ENCODE measurements around the gene LRRK1. TPM values are rescaled to one million over a fixed set of nuclear protein-coding genes. Genes with fewer than 3 reads are reported as not detected.

LRRK1 gene
- polyA plus RNA-seq, 1 of the 3 experiments (the other 2 are of a cell fraction), result 6.9 TPM

DNA sequence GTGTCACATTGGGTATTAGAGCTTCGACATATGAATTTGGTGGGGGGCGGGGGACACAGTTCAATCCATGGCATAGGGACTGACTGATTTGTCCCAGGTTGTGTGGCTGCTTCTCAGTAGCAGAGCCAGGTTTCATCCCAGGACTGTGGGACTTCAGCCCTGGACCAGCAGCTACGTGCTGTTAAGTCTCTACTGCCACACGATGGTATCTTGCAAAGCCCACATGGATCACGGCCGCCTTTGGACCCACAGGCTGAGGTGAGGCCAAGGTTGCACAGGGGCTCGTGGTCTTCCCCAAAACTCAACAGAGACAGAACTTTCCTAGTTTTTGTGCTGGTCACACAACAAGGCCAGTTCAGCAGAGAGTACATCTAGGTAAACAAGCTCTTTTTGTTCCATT lies 97.4 kb downstream of the LRRK1 start:
- no peaks in the 10 kb centered on the region for H3K27me3 ChIP-seq (ENCODE audit: insufficient read depth)
- POLR2A ChIA-PET, result no interaction called here
- no peaks in the 10 kb centered on the region for H3K9me3 ChIP-seq
- CTCF ChIA-PET, result interaction anchor here (0.7 to 2.4 kb wide), 14 partner anchors 8 to 625 kb away, joined by 3 to 87 read pairs (median 5); partner anchors contain the start of gene CHSY1
- no peaks in the 10 kb centered on the region for H3F3A ChIP-seq (replicated peaks; ENCODE audit: insufficient read depth)
- no peaks in the 10 kb centered on the region for H3K9me2 ChIP-seq
- H3K4me3 ChIP-seq (ENCODE audit: low read depth in 2 of 2, low read length in 1 of 2), result no peak overlapping the region
- no peak overlapping the region for H3K9ac ChIP-seq
- H3K4me1 ChIP-seq (ENCODE audit: control insufficient read depth in 1 of 2, insufficient read depth in 2 of 2, low read depth in 1 of 2, low read length in 1 of 2), result peaks cover 0 to 7% of the 10 kb centered on the region in 2 experiments; a peak in 1 of 4 replicates
- 86% methylated on average over 7 of the region's 7 CpGs for WGBS (ENCODE audit: low lambda C conversion rate)
- peaks cover 5 to 8% of the 10 kb centered on the region in 2 experiments for H3K36me3 ChIP-seq (replicated peaks in 1 of 2; ENCODE audit: control insufficient read depth in 1 of 2, insufficient read depth in 2 of 2, low read length in 1 of 2)
- H4K20me1 ChIP-seq (ENCODE audit: insufficient read depth), result no peaks in the 10 kb centered on the region
- no peak for DNase-seq
- no peak overlapping the region for H3K4me2 ChIP-seq
- H3K79me2 ChIP-seq (ENCODE audit: insufficient read depth), result no peaks in the 10 kb centered on the region
- no peak overlapping the region for H3K27ac ChIP-seq (ENCODE audit: low read depth in 2 of 2, low read length in 1 of 2)
- H2AFZ ChIP-seq (ENCODE audit: low read depth), result no peak overlapping the region
- TF ChIP-seq FOXJ3 (CRISPR knock-in tag; IDR thresholded peaks at IDR 0.05) (no peak), JUND (IDR thresholded peaks at IDR 0.05) (no peak), NRF1 (IDR thresholded peaks at IDR 0.05; ENCODE audit: low read depth, low read length) (no peak), SMC3 (IDR thresholded peaks at IDR 0.05; ENCODE audit: low read depth, low read length) (no peak), NFIC (IDR thresholded peaks at IDR 0.05; ENCODE audit: borderline replicate concordance) (no peak), FOXM1 (IDR thresholded peaks at IDR 0.05; ENCODE audit: low read depth) (no peak), CHD2 (IDR thresholded peaks at IDR 0.05; ENCODE audit: low read length, partially characterized antibody) (no peak), GABPA (IDR thresholded peaks at IDR 0.05; ENCODE audit: low read depth) (no peak), CTCF (IDR thresholded peaks at IDR 0.05) (no peak), RXRA (IDR thresholded peaks at IDR 0.05; ENCODE audit: borderline replicate concordance, low read depth) (no peak), ELF1 (IDR thresholded peaks at IDR 0.05) (no peak), GATA2 (CRISPR knock-in tag; IDR thresholded peaks at IDR 0.05) (no peak), MEF2A (IDR thresholded peaks at IDR 0.05; ENCODE audit: borderline replicate concordance, low read depth) (no peak), USF2 (IDR thresholded peaks at IDR 0.05; ENCODE audit: borderline replicate concordance, low read depth, low read length) (no peak), ZBTB33 (IDR thresholded peaks at IDR 0.05; ENCODE audit: borderline replicate concordance, low read depth) (no peak), RFX5 (IDR thresholded peaks at IDR 0.05; ENCODE audit: low read length) (no peak)
- TF ChIP-seq, protein P1, sequence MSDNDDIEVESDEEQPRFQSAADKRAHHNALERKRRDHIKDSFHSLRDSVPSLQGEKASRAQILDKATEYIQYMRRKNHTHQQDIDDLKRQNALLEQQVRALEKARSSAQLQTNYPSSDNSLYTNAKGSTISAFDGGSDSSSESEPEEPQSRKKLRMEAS (IDR thresholded peaks at IDR 0.05; ENCODE audit: low read depth), result no peak
